Metanephros (tissue), 1 donor: Measurements from ENCODE around the gene ISCA2. TPM values are rescaled to one million over a fixed set of nuclear protein-coding genes. Genes with fewer than 3 reads are reported as not detected.

Source experiments
- total RNA-seq: library from RNA; depleted of rRNA; stranded (reverse); fragments of >200 nt; gene quantifications from one replicate; pipeline ENCODE4 v1.2.3, GENCODE V29; 2014

The ISCA2 gene
- 22.9 TPM for total RNA-seq

GRCh38 chr14:74493343-74494261 lies at the start of gene ISCA2:
Gene ISCA2, plus strand, starts transcription at chr14:74493765. Its CDS starts 10 bp downstream, at chr14:74493775.

GRCh38 chr14:74492776-74493342 lies 706 bp upstream of the ISCA2 start, which contains the start of gene NPC2:
Gene NPC2, minus strand, starts transcription at chr14:74493305. Its CDS starts 31 bp downstream, at chr14:74493274.

Other genes starting within 250 kb of the ISCA2 start
- 76.9 TPM for gene ABCD4, start 190.8 kb upstream of the ISCA2 start, total RNA-seq
- not detected for gene VRTN, start 145.3 kb upstream of the ISCA2 start, total RNA-seq
- gene SYNDIG1L, start 67.6 kb upstream of the ISCA2 start, total RNA-seq: 0.06 TPM
- 288 TPM for gene NPC2, start 460 bp upstream of the ISCA2 start, total RNA-seq
- gene LTBP2, start 118.5 kb downstream of the ISCA2 start, total RNA-seq: 14.4 TPM
- 28.0 TPM for gene AREL1, start 219.3 kb downstream of the ISCA2 start, total RNA-seq
- gene FCF1, start 219.4 kb downstream of the ISCA2 start, total RNA-seq: 23.1 TPM